Breast epithelium (tissue), 4 donors: ENCODE measurements around the gene GPR157. TPM values are rescaled to one million over a fixed set of nuclear protein-coding genes. Genes with fewer than 3 reads are reported as not detected.
"Not testable (repeated sequence)": the region's sequence is repeated elsewhere in the genome, so short reads cannot be mapped to it uniquely, and the experiment has no call there.

Source experiments
- DNase-seq, 2 donors: peaks; one replicate each; pipeline ENCODE4 v3.0.0-alpha.2; 2019; ENCODE audit warnings: low spot score in 2 of 2
- H3K27ac ChIP-seq, 2 donors: fragments of 200-600 bp; sonication (generic) in 1 of 2; one replicate each; pipeline ENCODE4 v1.5.1; 2016 to 2019; ENCODE audit warnings: mild to moderate bottlenecking in 1 of 2
- H3K27me3 ChIP-seq, 2 donors: fragments of 200-600 bp; sonication (generic) in 1 of 2; one replicate each; pipeline versions ENCODE4 v1.5.1 to v1.6.0; 2017 to 2019; ENCODE audit warnings: control low read depth in 1 of 2, mild to moderate bottlenecking in 1 of 2
- H3K36me3 ChIP-seq: fragments of 200-600 bp; one replicate; pipeline ENCODE4 v1.5.1; 2019
- H3K4me1 ChIP-seq, 2 donors: fragments of 200-600 bp; sonication (generic); one replicate each; pipeline ENCODE4 v1.5.1; 2016 to 2019; ENCODE audit warnings: control low read depth in 1 of 2
- H3K4me3 ChIP-seq, 3 donors: fragments of 200-600 bp; sonication (generic); 1 replicate in 2 of 3; 2 replicates in 1 of 3; pipeline ENCODE4 v1.5.1; 2016 to 2019; ENCODE audit warnings: mild to moderate bottlenecking in 3 of 3, moderate library complexity in 2 of 3
- H3K9me3 ChIP-seq, 2 donors: fragments of 200-600 bp; sonication (generic) in 1 of 2; one replicate each; pipeline ENCODE4 v1.5.1; 2016 to 2019; ENCODE audit warnings: control low read depth in 1 of 2
- CTCF ChIP-seq, 3 donors: fragments of 450-650 bp; IDR thresholded peaks; one replicate each; pipeline ENCODE4 v1.5.1; 2016 to 2017; ENCODE audit warnings: antibody characterized with exemption in 3 of 3, mild to moderate bottlenecking in 3 of 3, moderate library complexity in 3 of 3
- POLR2A ChIP-seq: fragments of 450-650 bp; IDR thresholded peaks from one replicate; pipeline ENCODE4 v1.6.1; 2016; ENCODE audit warnings: antibody characterized with exemption, mild to moderate bottlenecking, moderate library complexity
- POLR2AphosphoS5 ChIP-seq, 3 donors: sonication (generic); formaldehyde crosslinking; IDR thresholded peaks; one replicate each; pipeline ENCODE4 v1.6.1; 2017; ENCODE audit warnings: antibody characterized with exemption in 3 of 3
- intact Hi-C: fragments of 100-400 bp; cut with DNase I; formaldehyde crosslinking; loops from one replicate; pipeline ENCODE4 v1.15.1; 2023; ENCODE audit warnings: low total_unique reads
- total RNA-seq, 3 donors: library from RNA; depleted of rRNA; stranded (reverse); fragments of >200 nt; gene quantifications; one replicate each; pipeline ENCODE4 v1.1.0, GENCODE V29; 2016

Gene GPR157
- total RNA-seq, 3 donors from 2014 or later = 4.3 to 11.7 (median 9.2) TPM

GRCh38 chr1:9161342-9161741 lies 32.4 kb upstream of the GPR157 start:
- Histone ChIP-seq H3K36me3 (no peaks in the 10 kb centered on the region), H3K9me3 (no peaks in the 10 kb centered on the region), H3K27ac (peak overlapping the region; percentile 72 to 93), H3K27me3 (no peaks in the 10 kb centered on the region), H3K4me3 (no peak overlapping the region), H3K4me1 (peaks cover 7 to 27% of the 10 kb centered on the region in 2 donors)
- TF ChIP-seq POLR2AphosphoS5 (IDR thresholded peaks at IDR 0.05) (no peak), POLR2A (no peak), CTCF (IDR thresholded peaks at IDR 0.05) (no peak)
- DNase-seq = no peak
- intact Hi-C loops = no loop called here

- TF ChIP-seq CTCF (IDR thresholded peaks at IDR 0.05) = no peak
- no peak for TF ChIP-seq POLR2A
- no peak for TF ChIP-seq POLR2AphosphoS5 (IDR thresholded peaks at IDR 0.05)
- Histone ChIP-seq H3K9me3 (no peaks in the 10 kb centered on the region), H3K4me1 (peaks cover 7 to 26% of the 10 kb centered on the region in 2 donors), H3K27me3 (no peaks in the 10 kb centered on the region), H3K27ac (no peak overlapping the region), H3K4me3 (no peak overlapping the region), H3K36me3 (no peaks in the 10 kb centered on the region)
- intact Hi-C loops = no loop called here
- DNase-seq = no peak
These were observed 31.3 kb upstream of the GPR157 start for GRCh38 chr1:9160079-9160717.

GRCh38 chr1:9155879-9156278 lies 27.0 kb upstream of the GPR157 start:
- no peaks in the 10 kb centered on the region for H3K27me3 ChIP-seq
- intact Hi-C loops = no loop called here
- H3K36me3 ChIP-seq = no peaks in the 10 kb centered on the region
- no peak overlapping the region for H3K27ac ChIP-seq
- no peak for TF ChIP-seq POLR2AphosphoS5 (IDR thresholded peaks at IDR 0.05)
- no peak for TF ChIP-seq POLR2A
- TF ChIP-seq CTCF (IDR thresholded peaks at IDR 0.05) = no peak
- H3K9me3 ChIP-seq = no peaks in the 10 kb centered on the region
- no peaks in the 10 kb centered on the region for H3K4me1 ChIP-seq
- H3K4me3 ChIP-seq = no peak overlapping the region
- no peak for DNase-seq

- H3K9me3 ChIP-seq, H3K27ac ChIP-seq, H3K27me3 ChIP-seq, H3K4me3 ChIP-seq, H3K4me1 ChIP-seq, H3K36me3 ChIP-seq, intact Hi-C loops, DNase-seq: not testable (repeated sequence)
These were observed 26.5 kb upstream of the GPR157 start for GRCh38 chr1:9155405-9155804.

GRCh38 chr1:9153152-9153551 lies 24.2 kb upstream of the GPR157 start:
- TF ChIP-seq POLR2AphosphoS5 (IDR thresholded peaks at IDR 0.05) = no peak
- no peak for TF ChIP-seq POLR2A
- no peak for TF ChIP-seq CTCF (IDR thresholded peaks at IDR 0.05)
- Histone ChIP-seq H3K4me3 (no peak overlapping the region), H3K9me3 (no peaks in the 10 kb centered on the region), H3K27me3 (no peaks in the 10 kb centered on the region), H3K4me1 (no peaks in the 10 kb centered on the region), H3K36me3 (no peaks in the 10 kb centered on the region), H3K27ac (peak overlapping the region in 1 of 2 donors; percentile 25)
- intact Hi-C loops = loop anchor here (5.0 kb wide), 1 partner anchor 1481 kb away; no protein-coding TSS in a partner anchor
- DNase-seq = no peak
